Measurements from ENCODE around the gene HK3. TPM values are rescaled to one million over a fixed set of nuclear protein-coding genes. Genes with fewer than 3 reads are reported as not detected.

The HK3 gene
- total RNA-seq, 2 experiments from 2014 or later: not detected

DNA sequence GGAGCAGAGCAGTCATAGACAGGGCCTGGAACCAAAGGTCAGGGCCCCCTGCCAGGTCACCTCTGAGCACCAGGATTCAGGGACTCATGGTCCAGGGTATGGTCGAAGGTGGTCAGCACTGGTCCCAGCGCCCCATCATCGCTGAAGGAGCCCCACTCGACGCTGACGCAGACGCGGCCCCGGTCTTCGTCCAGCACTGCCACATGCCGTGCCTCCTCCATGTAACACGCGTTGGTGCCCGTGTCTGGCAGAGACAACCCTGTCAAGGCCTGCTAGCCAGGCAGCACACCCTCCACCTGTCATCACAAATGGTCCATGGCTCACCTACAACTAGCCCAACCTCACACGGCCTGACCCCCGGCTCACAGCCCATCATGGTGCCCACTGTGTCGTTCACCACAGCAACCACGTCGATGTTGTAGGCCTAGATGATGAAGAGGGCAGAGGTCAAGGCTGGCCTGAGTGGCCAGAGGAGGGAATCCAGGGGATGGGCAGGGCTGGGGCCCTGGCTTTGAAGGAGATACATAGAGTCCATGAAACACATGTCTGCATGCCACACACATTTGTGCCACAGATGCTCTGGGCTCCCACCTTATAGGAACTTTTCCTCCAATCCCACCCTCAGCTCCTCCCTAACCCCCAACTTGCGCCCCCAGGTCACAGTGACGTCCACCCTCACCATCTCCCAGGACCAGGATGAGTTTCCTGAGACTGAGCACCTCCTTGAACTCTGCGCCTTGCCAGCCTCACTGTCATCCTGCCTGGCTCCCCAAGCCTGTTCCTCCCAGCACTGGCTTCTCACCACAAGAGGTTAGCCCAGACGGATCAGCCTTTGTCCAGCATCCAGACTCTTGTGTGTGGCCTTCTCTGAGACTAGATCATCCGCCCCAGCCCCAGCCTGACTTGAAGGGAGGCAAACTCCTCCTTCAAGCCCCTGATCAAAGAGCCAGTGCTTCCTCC is 9.5 kb downstream of the HK3 start:
- ATAC-seq (no peak), DNase-seq (no peak)
- Mint-ChIP-seq H3K4me3 (no peak overlapping the region), H3K9me3 (ENCODE audit: insufficient read depth) (no peaks in the 10 kb centered on the region), H3K27ac (no peak overlapping the region), H3K4me1 (ENCODE audit: low read depth) (peaks cover 6% of the 10 kb centered on the region), H3K27me3 (ENCODE audit: low read depth) (peaks cover 14% of the 10 kb centered on the region), H3K36me3 (ENCODE audit: low read depth) (no peaks in the 10 kb centered on the region)
- CTCF ChIA-PET: no interaction called here
- POLR2A ChIA-PET: no interaction called here

DNA sequence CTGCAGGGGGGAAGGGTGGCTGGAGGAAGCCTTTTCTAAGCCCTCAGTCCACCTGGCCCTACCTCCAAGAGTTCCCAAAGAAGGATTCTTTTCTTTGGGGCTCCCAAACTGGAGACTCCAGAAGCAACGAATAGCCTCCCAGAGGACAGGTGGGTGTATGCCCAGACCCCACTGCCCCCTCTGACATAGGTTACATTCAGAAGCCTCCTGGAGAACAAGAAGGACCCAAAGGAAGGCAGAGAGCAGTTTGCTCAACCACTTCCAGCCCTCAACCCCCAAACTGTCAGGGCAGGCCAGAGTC is 10.3 kb downstream of the HK3 start:
- Mint-ChIP-seq H3K9me3 (ENCODE audit: insufficient read depth) (no peaks in the 10 kb centered on the region), H3K4me1 (ENCODE audit: low read depth) (peaks cover 8% of the 10 kb centered on the region), H3K36me3 (ENCODE audit: low read depth) (no peaks in the 10 kb centered on the region), H3K27me3 (ENCODE audit: low read depth) (peaks cover 11% of the 10 kb centered on the region), H3K27ac (no peak overlapping the region), H3K4me3 (no peak overlapping the region)
- ChIA-PET CTCF (no interaction called here), POLR2A (no interaction called here)
- ATAC-seq (no peak), DNase-seq (no peak)

- ChIA-PET CTCF (no interaction called here), POLR2A (no interaction called here)
- ATAC-seq: no peak
- DNase-seq: no peak
- Mint-ChIP-seq H3K27ac (no peak overlapping the region), H3K27me3 (ENCODE audit: low read depth) (peaks cover 11% of the 10 kb centered on the region), H3K4me1 (ENCODE audit: low read depth) (peaks cover 8% of the 10 kb centered on the region), H3K4me3 (no peak overlapping the region), H3K36me3 (ENCODE audit: low read depth) (no peaks in the 10 kb centered on the region), H3K9me3 (ENCODE audit: insufficient read depth) (no peaks in the 10 kb centered on the region)
Observed at GRCh38 chr5:176888016-176888864, 10.9 kb downstream of the HK3 start.

GRCh38 chr5:176887252-176887849 is 11.8 kb downstream of the HK3 start:
- DNase-seq: no peak
- CTCF ChIA-PET: no interaction called here
- Mint-ChIP-seq H3K27ac (no peak overlapping the region), H3K9me3 (ENCODE audit: insufficient read depth) (no peaks in the 10 kb centered on the region), H3K36me3 (ENCODE audit: low read depth) (no peaks in the 10 kb centered on the region), H3K27me3 (ENCODE audit: low read depth) (peaks cover 11% of the 10 kb centered on the region), H3K4me1 (ENCODE audit: low read depth) (peaks cover 8% of the 10 kb centered on the region), H3K4me3 (no peak overlapping the region)
- POLR2A ChIA-PET: no interaction called here
- ATAC-seq: no peak

DNA sequence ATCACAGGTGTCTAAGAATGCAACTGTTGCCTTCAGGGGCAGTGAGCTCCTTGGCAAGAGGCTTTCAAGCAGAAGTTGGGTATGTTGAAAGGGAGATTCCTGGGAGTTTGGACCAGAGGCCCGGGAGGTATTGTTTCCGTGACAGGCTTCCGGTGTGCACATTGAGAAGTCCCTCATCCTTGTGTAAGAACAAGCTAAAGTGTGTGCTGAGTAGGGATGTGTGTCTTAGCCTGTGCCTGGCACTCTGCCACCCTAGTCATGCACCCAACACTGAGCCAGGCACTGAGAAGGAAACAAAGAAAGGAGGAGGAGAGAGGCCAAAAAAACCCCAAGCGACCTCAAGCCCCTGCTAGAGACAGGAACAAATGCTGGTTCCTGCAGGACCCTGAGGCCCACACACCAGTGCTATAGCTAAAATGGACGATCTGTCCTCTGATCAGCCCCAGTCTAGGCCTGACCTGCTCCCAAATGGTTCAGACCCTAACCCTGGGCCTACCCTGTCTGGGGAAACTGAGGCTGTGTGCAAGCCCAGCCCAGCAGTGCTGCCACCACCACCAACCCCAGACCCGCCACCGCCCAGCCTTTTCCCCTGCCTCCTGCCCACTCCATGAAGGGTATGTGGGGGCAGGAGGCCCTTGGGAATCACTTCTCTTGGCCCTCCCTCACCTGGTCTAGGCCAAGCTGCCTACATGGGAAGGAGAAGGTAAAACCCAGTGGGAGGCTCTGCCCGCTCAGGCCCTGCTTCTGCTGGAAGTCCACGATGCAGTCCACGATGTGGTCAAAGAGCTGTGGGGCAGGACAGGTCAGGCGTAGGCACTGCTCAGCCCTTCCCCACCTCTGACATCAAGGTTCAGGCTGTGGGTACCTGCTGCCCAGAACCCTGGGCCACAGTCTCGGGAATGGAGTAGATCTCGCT is 12.6 kb downstream of the HK3 start:
- DNase-seq (no peak), ATAC-seq (no peak)
- Mint-ChIP-seq H3K4me3 (no peak overlapping the region), H3K9me3 (ENCODE audit: insufficient read depth) (no peaks in the 10 kb centered on the region), H3K36me3 (ENCODE audit: low read depth) (no peaks in the 10 kb centered on the region), H3K4me1 (ENCODE audit: low read depth) (peaks cover 8% of the 10 kb centered on the region), H3K27me3 (ENCODE audit: low read depth) (peaks cover 5% of the 10 kb centered on the region), H3K27ac (no peak overlapping the region)
- ChIA-PET POLR2A (interaction anchor here (0.6 to 0.7 kb wide), 2 partner anchors 15 to 100 kb away, joined by 3 to 4 read pairs; no protein-coding TSS in a partner anchor), CTCF (no interaction called here)

GRCh38 chr5:176884571-176884890 is 14.6 kb downstream of the HK3 start:
- H3K27me3 Mint-ChIP-seq (ENCODE audit: low read depth): peaks cover 3% of the 10 kb centered on the region
- peaks cover 8% of the 10 kb centered on the region for H3K4me1 Mint-ChIP-seq (ENCODE audit: low read depth)
- ATAC-seq (no peak), DNase-seq (no peak)
- no peaks in the 10 kb centered on the region for H3K36me3 Mint-ChIP-seq (ENCODE audit: low read depth)
- H3K27ac Mint-ChIP-seq: no peak overlapping the region
- H3K9me3 Mint-ChIP-seq (ENCODE audit: insufficient read depth): no peaks in the 10 kb centered on the region
- POLR2A ChIA-PET: no interaction called here
- H3K4me3 Mint-ChIP-seq: no peak overlapping the region
- CTCF ChIA-PET: no interaction called here

DNA sequence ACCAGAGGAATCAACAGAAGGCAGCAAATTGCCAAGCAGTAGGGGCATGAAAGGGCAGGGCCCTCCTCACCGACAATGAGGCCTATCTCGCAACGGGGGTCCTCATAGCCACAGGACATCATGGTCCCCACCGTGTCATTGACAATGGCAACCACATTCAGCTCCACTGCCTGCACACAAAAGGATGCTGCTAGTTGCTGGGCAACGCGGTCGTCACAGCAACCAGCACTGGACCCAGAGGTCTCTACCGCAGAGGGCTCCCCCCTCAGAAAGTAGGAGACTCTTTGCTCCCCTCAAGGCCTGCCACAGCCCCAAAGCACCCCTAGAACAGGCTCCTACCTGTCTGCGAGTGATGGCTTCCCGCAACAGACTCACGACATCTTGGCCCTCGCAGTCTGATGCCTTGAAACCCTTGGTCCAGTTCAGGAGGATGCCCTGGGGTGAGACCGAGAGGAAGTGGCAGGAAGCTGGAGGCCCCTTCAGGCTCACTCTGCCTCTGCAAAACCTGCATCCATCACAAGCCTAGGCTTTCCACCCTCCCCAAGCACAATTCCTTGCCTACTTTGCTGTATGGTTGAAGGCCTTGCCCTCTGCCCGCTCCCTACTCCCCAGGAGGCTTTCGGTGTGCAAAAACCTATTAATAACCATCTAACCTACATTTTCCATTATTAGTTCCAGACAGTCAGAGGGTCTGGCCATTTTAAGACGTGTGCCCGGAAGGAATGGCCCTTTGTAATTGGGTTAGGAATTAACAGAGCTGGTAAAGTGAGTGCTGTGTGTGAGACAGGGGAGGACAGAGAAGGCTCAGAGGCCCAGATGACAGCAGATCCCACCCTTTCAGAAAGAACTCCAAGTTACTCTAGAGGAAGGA is 15.2 kb downstream of the HK3 start:
- no peak for ATAC-seq
- ChIA-PET POLR2A (interaction anchor here (0.5 to 0.7 kb wide), 2 partner anchors 44 to 1248 kb away, joined by 3 to 4 read pairs; no protein-coding TSS in a partner anchor), CTCF (no interaction called here)
- H3K36me3 Mint-ChIP-seq (ENCODE audit: low read depth): no peaks in the 10 kb centered on the region
- no peak overlapping the region for H3K27ac Mint-ChIP-seq
- peaks cover 8% of the 10 kb centered on the region for H3K4me1 Mint-ChIP-seq (ENCODE audit: low read depth)
- H3K9me3 Mint-ChIP-seq (ENCODE audit: insufficient read depth): no peaks in the 10 kb centered on the region
- H3K4me3 Mint-ChIP-seq: no peak overlapping the region
- DNase-seq: no peak
- peaks cover 3% of the 10 kb centered on the region for H3K27me3 Mint-ChIP-seq (ENCODE audit: low read depth)

- Mint-ChIP-seq H3K36me3 (ENCODE audit: low read depth) (no peaks in the 10 kb centered on the region), H3K4me3 (no peak overlapping the region), H3K27ac (no peak overlapping the region), H3K4me1 (ENCODE audit: low read depth) (peaks cover 8% of the 10 kb centered on the region), H3K9me3 (ENCODE audit: insufficient read depth) (no peaks in the 10 kb centered on the region), H3K27me3 (ENCODE audit: low read depth) (peaks cover 3% of the 10 kb centered on the region)
- ATAC-seq (no peak), DNase-seq (no peak)
- CTCF ChIA-PET: interaction anchor here (1.2 kb wide), 1 partner anchor 9 kb away, joined by 3 read pairs; no protein-coding TSS in a partner anchor
- POLR2A ChIA-PET: no interaction called here
Observed at GRCh38 chr5:176882567-176882903, 16.6 kb downstream of the HK3 start.

DNA sequence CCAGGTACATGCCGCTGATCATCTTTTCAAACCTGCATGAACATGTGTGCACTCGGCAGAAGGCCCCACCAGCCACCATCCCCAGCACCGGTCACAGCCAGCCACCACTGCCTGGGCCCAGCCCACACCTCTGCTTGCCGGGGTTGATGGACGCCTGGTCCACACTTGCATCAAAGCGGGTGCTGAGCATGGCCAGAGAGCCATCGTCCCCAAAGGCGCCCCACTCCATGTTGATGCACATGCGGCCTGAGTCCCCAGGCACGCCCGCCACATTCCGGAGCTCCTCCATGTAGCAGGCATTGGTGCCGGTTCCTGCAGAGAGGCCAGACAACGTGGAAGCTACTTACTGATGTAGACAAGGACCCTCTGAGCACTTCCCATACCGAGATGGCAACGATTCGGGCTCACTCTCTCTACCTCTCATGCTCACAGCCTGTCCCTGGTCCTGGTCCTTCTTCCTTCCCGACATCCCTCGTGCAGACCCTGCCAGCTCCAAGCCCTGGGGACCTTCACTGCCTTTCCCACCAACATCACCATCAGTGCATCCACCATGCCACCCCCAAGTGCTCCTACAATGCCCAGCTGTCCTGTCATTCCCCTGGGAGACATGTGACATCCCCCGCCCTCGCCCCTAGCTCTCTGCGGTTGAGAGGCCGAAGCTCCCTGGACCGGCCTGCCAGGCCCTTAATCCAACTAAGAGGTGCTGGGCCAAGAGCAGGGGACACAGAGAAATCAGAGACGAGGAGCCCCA is 17.2 kb downstream of the HK3 start:
- no peak overlapping the region for H3K27ac Mint-ChIP-seq
- peaks cover 3% of the 10 kb centered on the region for H3K27me3 Mint-ChIP-seq (ENCODE audit: low read depth)
- H3K4me1 Mint-ChIP-seq (ENCODE audit: low read depth): peaks cover 8% of the 10 kb centered on the region
- POLR2A ChIA-PET: interaction anchor here (0.9 kb wide), 1 partner anchor 20 kb away, joined by 3 read pairs; no protein-coding TSS in a partner anchor
- DNase-seq: no peak
- no peak overlapping the region for H3K4me3 Mint-ChIP-seq
- no peaks in the 10 kb centered on the region for H3K9me3 Mint-ChIP-seq (ENCODE audit: insufficient read depth)
- ATAC-seq: no peak
- CTCF ChIA-PET: interaction anchor here (1.2 kb wide), 1 partner anchor 8 kb away, joined by 3 read pairs; no protein-coding TSS in a partner anchor
- no peaks in the 10 kb centered on the region for H3K36me3 Mint-ChIP-seq (ENCODE audit: low read depth)

DNA sequence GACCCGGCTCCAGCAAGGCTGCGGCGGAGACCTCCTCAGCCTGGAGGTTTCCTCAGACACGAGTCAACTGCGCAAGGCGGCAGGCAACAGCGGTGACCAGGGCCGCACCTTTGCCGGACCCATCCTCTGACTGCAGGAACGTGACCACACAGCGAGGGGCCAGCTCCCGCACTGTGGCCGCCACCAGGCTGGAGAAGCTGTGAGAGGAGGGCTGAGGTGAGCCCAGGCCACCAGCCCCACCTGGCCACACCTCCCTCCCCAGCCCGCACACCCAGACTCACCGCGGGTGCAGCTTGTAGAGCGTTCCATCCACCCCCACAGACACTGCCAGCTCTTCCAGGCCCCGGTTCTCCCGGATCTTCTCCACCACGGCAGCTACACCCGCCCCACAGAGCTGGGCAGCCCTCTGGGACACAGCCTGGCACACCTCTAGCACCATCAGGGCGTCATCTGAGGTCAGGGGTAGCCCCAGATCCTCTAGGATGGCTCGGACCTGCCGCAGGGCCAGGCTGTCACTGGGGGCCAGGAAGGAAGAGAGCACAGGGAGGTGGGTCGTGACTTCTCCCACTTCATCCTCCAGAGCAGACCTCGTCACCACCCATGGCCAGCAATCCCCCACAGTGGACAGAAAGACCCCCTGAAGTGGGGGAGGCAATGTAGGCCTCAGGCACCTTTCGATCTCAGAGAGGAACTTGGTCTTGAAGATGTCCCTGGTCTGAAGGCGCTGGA is 18.0 kb downstream of the HK3 start:
- ATAC-seq: no peak
- Mint-ChIP-seq H3K27me3 (ENCODE audit: low read depth) (peaks cover 8% of the 10 kb centered on the region), H3K27ac (no peak overlapping the region), H3K4me1 (ENCODE audit: low read depth) (peaks cover 11% of the 10 kb centered on the region), H3K36me3 (ENCODE audit: low read depth) (no peaks in the 10 kb centered on the region), H3K9me3 (ENCODE audit: insufficient read depth) (no peaks in the 10 kb centered on the region), H3K4me3 (no peak overlapping the region)
- DNase-seq: no peak
- ChIA-PET POLR2A (interaction anchor here (0.9 kb wide), 1 partner anchor 21 kb away, joined by 3 read pairs; no protein-coding TSS in a partner anchor), CTCF (no interaction called here)
